C4-2B (cell line): ENCODE data around the gene FGFR1OP2.

Source experiments
- CTCF ChIP-seq: fragments of 450-650 bp; conservative IDR thresholded peaks from 2 replicates; pipeline ENCODE4 v1.5.1; 2017; ENCODE audit warnings: mild to moderate bottlenecking
- ZFX ChIP-seq: fragments of 450-650 bp; IDR thresholded peaks from 2 replicates; pipeline ENCODE4 v1.6.1; 2017

DNA sequence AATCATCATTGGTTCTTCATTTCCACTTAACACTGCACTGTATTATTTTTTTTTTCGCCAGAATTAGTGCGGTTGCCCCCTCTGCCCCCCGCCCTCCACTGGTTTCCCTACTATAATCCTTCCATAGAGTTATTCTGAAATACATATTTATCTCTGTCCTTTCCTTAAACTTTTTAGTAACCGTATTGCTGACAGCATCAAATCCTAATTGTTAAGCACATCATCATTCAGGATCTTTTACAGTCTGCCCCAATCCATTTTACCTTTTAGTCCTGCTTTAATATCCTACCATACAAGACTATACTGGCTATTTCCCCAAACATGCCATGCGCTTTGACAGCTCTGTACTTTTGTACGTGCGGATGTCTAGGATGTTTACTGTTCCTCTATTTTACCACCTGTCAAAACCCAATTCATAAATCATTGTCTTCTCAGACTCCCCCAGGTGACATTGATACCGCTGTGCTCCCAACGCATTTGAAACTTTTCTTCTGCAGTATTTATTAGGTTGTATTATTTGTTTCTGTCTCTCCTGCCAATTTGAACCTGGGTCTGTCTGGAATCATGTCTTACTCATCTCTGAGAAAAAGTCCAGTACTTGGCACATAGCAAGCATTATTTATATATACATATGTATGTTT lies 1.0 kb downstream of the FGFR1OP2 start:
- TF ChIP-seq CTCF = no peak
- no peak for TF ChIP-seq ZFX
